Measurements from ENCODE around the gene SLC35F3. TPM values are rescaled to one million over a fixed set of nuclear protein-coding genes. Genes with fewer than 3 reads are reported as not detected.
A peak's percentile ranks its signal among the peaks of the same experiment; 100 is the strongest.

The SLC35F3 gene
- total RNA-seq, 1 donor from 2014 or later, result 0.57 TPM

DNA sequence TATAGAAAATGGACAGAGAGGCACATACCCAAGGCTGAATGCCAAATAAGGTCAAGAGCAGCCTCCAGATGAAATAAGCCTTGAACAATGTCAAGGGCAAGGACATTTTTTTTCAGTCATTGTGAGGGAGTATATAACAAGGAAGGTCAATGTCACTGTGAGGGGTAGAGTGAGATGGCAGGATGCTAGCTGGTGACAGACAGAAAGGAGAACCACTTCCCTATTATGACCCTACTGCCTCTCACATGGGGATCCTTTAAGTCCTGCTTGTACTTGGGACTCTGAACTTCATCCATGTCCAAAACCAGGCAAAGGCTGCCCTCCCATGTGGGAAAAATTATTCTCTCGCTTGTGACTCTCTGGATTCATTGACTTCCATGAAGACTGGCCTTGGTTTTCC is 349.3 kb downstream of the SLC35F3 start:
- peaks cover 10% of the 10 kb centered on the region for H3K4me1 Mint-ChIP-seq (ENCODE audit: low read depth, unreplicated experiment)
- Histone ChIP-seq H2AFZ (ENCODE audit: low read depth, low read length) (no peak overlapping the region), H3K79me2 (ENCODE audit: insufficient read depth, low read length) (no peaks in the 10 kb centered on the region), H3K4me2 (ENCODE audit: low read length) (no peak overlapping the region), H3K4me3 (ENCODE audit: insufficient read depth, low read depth, low read length) (no peak overlapping the region), H4K20me1 (ENCODE audit: insufficient read depth, low read length) (no peaks in the 10 kb centered on the region), H3K4me1 (ENCODE audit: insufficient read depth, low read length) (no peaks in the 10 kb centered on the region), H3K27me3 (ENCODE audit: insufficient read depth, low read length) (no peaks in the 10 kb centered on the region), H3K9me3 (ENCODE audit: insufficient read depth, low read depth, low read length) (no peaks in the 10 kb centered on the region), H3K36me3 (ENCODE audit: insufficient read depth, low read length) (no peaks in the 10 kb centered on the region), H3K9ac (ENCODE audit: low read length) (no peak overlapping the region), H3K27ac (ENCODE audit: low read depth, low read length) (no peak overlapping the region)
- TF ChIP-seq CTCF (IDR thresholded peaks at IDR 0.05; ENCODE audit: insufficient read depth, low read depth, low read length), result no peak
- peaks cover 8% of the 10 kb centered on the region for H3K27me3 Mint-ChIP-seq (ENCODE audit: low read depth, unreplicated experiment)
- H3K36me3 Mint-ChIP-seq (ENCODE audit: low read depth, unreplicated experiment), result no peaks in the 10 kb centered on the region
- DNase-seq (ENCODE audit: low read depth), result no peak
- no peak for FAIRE-seq
- peaks cover 2% of the 10 kb centered on the region for H3K9me3 Mint-ChIP-seq (ENCODE audit: unreplicated experiment)
- H3K4me3 Mint-ChIP-seq (ENCODE audit: unreplicated experiment), result no peak overlapping the region
- no peak overlapping the region for H3K27ac Mint-ChIP-seq (ENCODE audit: unreplicated experiment)

- Histone ChIP-seq H3K27ac (ENCODE audit: low read depth, low read length) (no peak overlapping the region), H3K4me2 (ENCODE audit: low read length) (no peak overlapping the region), H2AFZ (ENCODE audit: low read depth, low read length) (no peak overlapping the region), H3K9ac (ENCODE audit: low read length) (no peak overlapping the region), H3K9me3 (ENCODE audit: insufficient read depth, low read depth, low read length) (no peaks in the 10 kb centered on the region), H3K36me3 (ENCODE audit: insufficient read depth, low read length) (no peaks in the 10 kb centered on the region), H3K79me2 (ENCODE audit: insufficient read depth, low read length) (no peaks in the 10 kb centered on the region), H3K4me3 (ENCODE audit: insufficient read depth, low read depth, low read length) (no peak overlapping the region), H4K20me1 (ENCODE audit: insufficient read depth, low read length) (no peaks in the 10 kb centered on the region), H3K4me1 (ENCODE audit: insufficient read depth, low read length) (no peaks in the 10 kb centered on the region), H3K27me3 (ENCODE audit: insufficient read depth, low read length) (no peaks in the 10 kb centered on the region)
- FAIRE-seq (no peak), DNase-seq (ENCODE audit: low read depth) (peak; percentile 82)
- H3K27ac Mint-ChIP-seq (ENCODE audit: unreplicated experiment), result peak overlapping the region; percentile 68
- TF ChIP-seq CTCF (IDR thresholded peaks at IDR 0.05; ENCODE audit: insufficient read depth, low read depth, low read length) (no peak), EZH2 (IDR thresholded peaks at IDR 0.05; ENCODE audit: insufficient read depth, low read length) (no peak)
- H3K9me3 Mint-ChIP-seq (ENCODE audit: unreplicated experiment), result peaks cover 4% of the 10 kb centered on the region
- no peak overlapping the region for H3K4me3 Mint-ChIP-seq (ENCODE audit: unreplicated experiment)
- H3K4me1 Mint-ChIP-seq (ENCODE audit: low read depth, unreplicated experiment), result peaks cover 10% of the 10 kb centered on the region
- no peaks in the 10 kb centered on the region for H3K36me3 Mint-ChIP-seq (ENCODE audit: low read depth, unreplicated experiment)
- H3K27me3 Mint-ChIP-seq (ENCODE audit: low read depth, unreplicated experiment), result peaks cover 10% of the 10 kb centered on the region
Measured at GRCh38 chr1:234256359-234256758, 351.9 kb downstream of the SLC35F3 start.

DNA sequence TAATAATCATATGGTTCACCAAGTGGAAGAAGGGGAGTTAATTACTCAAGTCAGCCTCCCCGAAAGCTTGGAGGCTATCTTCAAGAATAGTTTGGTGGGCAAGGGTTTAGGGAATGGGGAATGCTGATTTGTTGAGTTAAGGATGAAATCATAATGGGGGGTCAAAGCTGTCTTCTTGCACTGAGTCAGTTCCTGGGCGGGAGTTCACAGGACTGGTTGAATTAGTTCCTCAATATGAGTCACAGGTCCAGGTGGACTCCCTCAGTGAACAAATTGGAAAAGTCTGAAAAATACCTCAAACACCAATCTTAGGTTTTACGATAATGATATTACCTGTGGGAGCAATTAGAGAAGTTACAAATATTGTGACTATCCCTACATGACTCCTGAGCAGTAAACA is 353.6 kb downstream of the SLC35F3 start:
- TF ChIP-seq CTCF (IDR thresholded peaks at IDR 0.05; ENCODE audit: insufficient read depth, low read depth, low read length), result no peak
- TF ChIP-seq EZH2 (IDR thresholded peaks at IDR 0.05; ENCODE audit: insufficient read depth, low read length), result no peak
- no peak overlapping the region for H3K27ac ChIP-seq (ENCODE audit: low read depth, low read length)
- no peak for DNase-seq (ENCODE audit: low read depth)
- H3K4me1 ChIP-seq (ENCODE audit: insufficient read depth, low read length), result no peaks in the 10 kb centered on the region
- Mint-ChIP-seq H3K27ac (ENCODE audit: unreplicated experiment) (no peak overlapping the region), H3K4me3 (ENCODE audit: unreplicated experiment) (no peak overlapping the region), H3K36me3 (ENCODE audit: low read depth, unreplicated experiment) (no peaks in the 10 kb centered on the region), H3K27me3 (ENCODE audit: low read depth, unreplicated experiment) (peaks cover 13% of the 10 kb centered on the region), H3K4me1 (ENCODE audit: low read depth, unreplicated experiment) (peaks cover 10% of the 10 kb centered on the region), H3K9me3 (ENCODE audit: unreplicated experiment) (peaks cover 4% of the 10 kb centered on the region)
- no peak overlapping the region for H2AFZ ChIP-seq (ENCODE audit: low read depth, low read length)
- no peaks in the 10 kb centered on the region for H3K9me3 ChIP-seq (ENCODE audit: insufficient read depth, low read depth, low read length)
- no peaks in the 10 kb centered on the region for H3K27me3 ChIP-seq (ENCODE audit: insufficient read depth, low read length)
- H3K4me2 ChIP-seq (ENCODE audit: low read length), result no peak overlapping the region
- no peaks in the 10 kb centered on the region for H3K36me3 ChIP-seq (ENCODE audit: insufficient read depth, low read length)
- no peaks in the 10 kb centered on the region for H3K79me2 ChIP-seq (ENCODE audit: insufficient read depth, low read length)
- no peak for FAIRE-seq
- no peaks in the 10 kb centered on the region for H4K20me1 ChIP-seq (ENCODE audit: insufficient read depth, low read length)
- no peak overlapping the region for H3K4me3 ChIP-seq (ENCODE audit: insufficient read depth, low read depth, low read length)
- no peak overlapping the region for H3K9ac ChIP-seq (ENCODE audit: low read length)

All from astrocyte (in vitro differentiated cells and primary cell).